ENCODE results near the gene IER2.

The IER2 gene

DNA sequence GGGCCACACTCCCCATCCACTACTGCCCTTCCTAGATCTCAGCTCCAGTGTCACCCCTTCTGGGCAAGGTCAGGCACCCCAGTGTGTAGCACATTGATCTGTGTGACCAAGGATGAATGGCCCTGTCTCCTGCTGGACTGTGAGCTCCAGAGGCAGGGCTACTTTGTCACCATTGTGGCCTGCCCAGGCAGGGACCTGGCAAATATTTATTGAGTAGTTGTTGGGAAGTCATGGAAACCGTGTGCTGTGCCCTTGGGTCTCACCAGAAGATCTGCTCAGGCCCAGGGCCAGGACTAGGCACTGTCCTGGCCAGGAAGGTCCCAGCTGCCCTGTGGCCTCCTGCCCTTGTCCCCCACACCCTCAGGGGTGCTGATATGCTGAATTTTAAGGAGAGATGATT lies 21.6 kb upstream of the IER2 start:
- Histone ChIP-seq H3K79me2 (peaks cover 25% of the 10 kb centered on the region), H3K36me3 (ENCODE audit: control insufficient read depth, insufficient read depth, low read length) (no peaks in the 10 kb centered on the region), H2AFZ (no peak overlapping the region), H3K9me3 (ENCODE audit: control insufficient read depth, low read length) (no peaks in the 10 kb centered on the region), H3K4me3 (ENCODE audit: low read depth, low read length) (no peak overlapping the region), H3K27me3 (ENCODE audit: control insufficient read depth, insufficient read depth, low read length) (no peaks in the 10 kb centered on the region), H3K4me2 (ENCODE audit: low read length) (no peak overlapping the region), H3K27ac (no peak overlapping the region), H3K4me1 (no peaks in the 10 kb centered on the region), H3K9ac (no peak overlapping the region)
- TF ChIP-seq, protein P1, sequence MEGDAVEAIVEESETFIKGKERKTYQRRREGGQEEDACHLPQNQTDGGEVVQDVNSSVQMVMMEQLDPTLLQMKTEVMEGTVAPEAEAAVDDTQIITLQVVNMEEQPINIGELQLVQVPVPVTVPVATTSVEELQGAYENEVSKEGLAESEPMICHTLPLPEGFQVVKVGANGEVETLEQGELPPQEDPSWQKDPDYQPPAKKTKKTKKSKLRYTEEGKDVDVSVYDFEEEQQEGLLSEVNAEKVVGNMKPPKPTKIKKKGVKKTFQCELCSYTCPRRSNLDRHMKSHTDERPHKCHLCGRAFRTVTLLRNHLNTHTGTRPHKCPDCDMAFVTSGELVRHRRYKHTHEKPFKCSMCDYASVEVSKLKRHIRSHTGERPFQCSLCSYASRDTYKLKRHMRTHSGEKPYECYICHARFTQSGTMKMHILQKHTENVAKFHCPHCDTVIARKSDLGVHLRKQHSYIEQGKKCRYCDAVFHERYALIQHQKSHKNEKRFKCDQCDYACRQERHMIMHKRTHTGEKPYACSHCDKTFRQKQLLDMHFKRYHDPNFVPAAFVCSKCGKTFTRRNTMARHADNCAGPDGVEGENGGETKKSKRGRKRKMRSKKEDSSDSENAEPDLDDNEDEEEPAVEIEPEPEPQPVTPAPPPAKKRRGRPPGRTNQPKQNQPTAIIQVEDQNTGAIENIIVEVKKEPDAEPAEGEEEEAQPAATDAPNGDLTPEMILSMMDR (IDR thresholded peaks at IDR 0.05), result no peak

DNA sequence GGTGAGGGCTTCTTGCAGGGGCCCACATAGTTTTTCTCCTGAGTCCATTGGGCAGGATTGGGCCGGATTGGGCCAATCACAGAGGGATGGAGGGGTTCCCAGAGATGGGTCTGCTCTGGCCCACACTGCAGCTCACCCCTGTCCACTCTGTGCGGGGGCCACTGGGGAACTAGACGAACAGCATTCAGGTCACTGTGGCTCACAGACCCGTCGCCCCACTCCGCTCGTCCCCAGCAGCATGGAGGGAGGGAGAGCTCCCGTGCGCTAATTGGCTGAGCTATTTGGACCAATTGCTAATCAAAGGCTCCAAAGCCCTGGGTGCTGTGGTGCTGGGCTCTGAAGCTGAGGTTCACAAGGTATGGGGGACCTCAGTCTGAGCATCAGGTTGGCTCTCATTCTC lies 20.8 kb upstream of the IER2 start:
- Histone ChIP-seq H3K36me3 (ENCODE audit: control insufficient read depth, insufficient read depth, low read length) (no peaks in the 10 kb centered on the region), H3K9ac (no peak overlapping the region), H3K27ac (no peak overlapping the region), H3K27me3 (ENCODE audit: control insufficient read depth, insufficient read depth, low read length) (no peaks in the 10 kb centered on the region), H3K4me1 (no peaks in the 10 kb centered on the region), H3K4me3 (ENCODE audit: low read depth, low read length) (no peak overlapping the region), H3K9me3 (ENCODE audit: control insufficient read depth, low read length) (no peaks in the 10 kb centered on the region), H3K79me2 (peaks cover 29% of the 10 kb centered on the region), H2AFZ (no peak overlapping the region), H3K4me2 (ENCODE audit: low read length) (no peak overlapping the region)
- TF ChIP-seq, protein P1 (IDR thresholded peaks at IDR 0.05), result no peak

DNA sequence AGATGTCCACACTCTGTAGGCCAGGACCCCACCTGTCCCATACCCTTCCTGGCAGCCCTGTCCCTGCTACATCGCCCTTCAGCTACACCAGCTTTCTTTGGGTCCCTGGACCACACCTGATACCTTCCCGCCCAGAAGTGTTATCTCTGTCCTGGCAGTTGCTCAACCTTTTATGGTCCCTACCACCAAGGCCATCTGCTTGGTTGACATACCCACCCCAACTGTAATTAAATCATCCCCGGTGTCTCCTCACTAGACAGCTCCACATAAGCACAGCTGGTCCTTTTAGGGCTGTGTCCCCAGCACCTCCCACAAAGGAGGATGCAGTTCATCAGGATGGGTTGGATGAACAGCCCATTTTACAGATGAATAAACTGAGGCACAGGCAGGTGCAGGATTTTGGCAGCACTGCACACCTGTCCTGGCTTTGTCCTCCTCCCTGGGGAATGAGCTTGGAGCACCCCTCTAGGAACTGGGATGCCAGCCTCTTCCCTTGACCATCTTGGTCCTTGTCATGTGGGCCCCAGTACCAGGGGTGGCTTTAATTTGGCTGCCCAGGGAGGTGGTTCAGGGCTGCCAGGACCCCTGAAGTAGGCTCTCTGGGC lies 19.2 kb upstream of the IER2 start:
- TF ChIP-seq, protein P1 (IDR thresholded peaks at IDR 0.05), result no peak
- Histone ChIP-seq H3K4me1 (no peaks in the 10 kb centered on the region), H3K27me3 (ENCODE audit: control insufficient read depth, insufficient read depth, low read length) (no peaks in the 10 kb centered on the region), H3K36me3 (ENCODE audit: control insufficient read depth, insufficient read depth, low read length) (no peaks in the 10 kb centered on the region), H3K9me3 (ENCODE audit: control insufficient read depth, low read length) (no peaks in the 10 kb centered on the region), H3K27ac (no peak overlapping the region), H3K4me2 (ENCODE audit: low read length) (no peak overlapping the region), H3K9ac (no peak overlapping the region), H3K79me2 (peaks cover 34% of the 10 kb centered on the region), H3K4me3 (ENCODE audit: low read depth, low read length) (no peak overlapping the region), H2AFZ (no peak overlapping the region)

DNA sequence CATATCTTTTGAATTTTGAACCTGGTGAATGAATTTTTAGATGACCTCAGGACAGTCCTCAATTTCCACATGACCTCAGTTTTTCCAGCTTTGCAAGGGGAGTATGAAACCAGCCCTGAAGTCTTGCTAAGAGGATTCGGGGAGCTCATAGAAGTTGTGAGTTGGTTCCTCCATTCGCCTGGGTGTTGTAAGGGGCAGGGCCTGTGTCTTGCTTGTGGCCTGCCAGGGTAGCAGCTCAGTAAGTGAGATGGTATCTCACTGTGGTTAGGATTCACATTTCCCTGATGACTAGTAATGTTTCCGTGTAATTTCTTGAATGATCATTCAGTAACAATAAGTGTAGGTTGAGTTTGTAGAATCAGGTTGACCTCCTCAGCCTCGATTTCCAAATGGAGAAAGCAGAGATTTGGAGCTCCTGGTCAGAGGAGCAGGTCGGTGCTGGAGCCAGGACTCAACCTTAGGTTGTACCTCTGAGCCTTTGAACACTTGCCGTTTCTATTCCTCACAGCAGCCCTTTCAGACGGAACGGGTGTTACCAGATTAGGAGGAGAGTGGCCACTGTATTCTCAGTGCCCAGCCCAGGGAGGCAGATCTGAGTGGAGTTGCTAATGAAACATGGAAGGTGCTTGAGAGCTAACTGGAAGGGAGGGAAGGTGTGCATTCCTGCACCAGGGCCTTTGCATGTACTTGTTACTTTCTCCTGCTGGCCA lies 17.6 kb upstream of the IER2 start:
- Histone ChIP-seq H3K9me3 (ENCODE audit: control insufficient read depth, low read length) (no peaks in the 10 kb centered on the region), H3K4me1 (no peaks in the 10 kb centered on the region), H3K36me3 (ENCODE audit: control insufficient read depth, insufficient read depth, low read length) (no peaks in the 10 kb centered on the region), H3K9ac (no peak overlapping the region), H3K27me3 (ENCODE audit: control insufficient read depth, insufficient read depth, low read length) (no peaks in the 10 kb centered on the region), H2AFZ (no peak overlapping the region), H3K4me3 (ENCODE audit: low read depth, low read length) (no peak overlapping the region), H3K4me2 (ENCODE audit: low read length) (no peak overlapping the region), H3K79me2 (peaks cover 30% of the 10 kb centered on the region), H3K27ac (no peak overlapping the region)
- TF ChIP-seq, protein P1 (IDR thresholded peaks at IDR 0.05), result no peak

Measured in parathyroid adenoma (tissue), 2 donors.